K562 (cell line): ENCODE data around the gene KLHDC7B. TPM values are rescaled to one million over a fixed set of nuclear protein-coding genes. Genes with fewer than 3 reads are reported as not detected.

Experiments used
- ATAC-seq: fragments of 200-7000 bp; cut with Tn5 transposase; 3 replicates; pipeline ENCODE4 v1.9.1; 2020; ENCODE audit warnings: moderate library complexity
- BruUV-seq: library from RNA; stranded (reverse); fragments of 400-500 nt; replicated peaks from 2 replicates; lab custom pipeline; 2021; lab: Mats Ljungman, UMichigan
- CTCF ChIA-PET: fragments of 300-600 bp; formaldehyde crosslinking; extraction: SDS; loops from one replicate; lab custom pipeline; 2021; ENCODE audit warnings: low intra/inter-chr PET ratio; lab: Yijun Ruan, JAX
- POLR2A ChIA-PET: fragments of 300-600, 350-650 bp; sonication (Branson Sonifier 250); formaldehyde crosslinking; extraction: SDS; loops from one replicate; lab custom pipeline; 2021; ENCODE audit warnings: antibody characterized with exemption, inconsistent platforms; lab: Yijun Ruan, JAX
- DNase-seq, 4 experiments: peaks; one replicate each; pipeline versions ENCODE4 v3.0.0 to v3.0.0-alpha.2; 2011 to 2018; ENCODE audit warnings: low spot score in 3 of 4, mixed read lengths in 3 of 4; ENCODE audit errors: extremely low read depth in 1 of 4
- FAIRE-seq: peaks from 2 replicates; lab custom pipeline; 2011; peaks lifted over from hg19 to GRCh38; lab: Jason Lieb, UNC
- H2AFZ ChIP-seq: 2 replicates; pipeline ENCODE4 v1.6.0; 2011; ENCODE audit warnings: low read depth, low read length, control low read depth, inconsistent platforms
- H3K27ac ChIP-seq: fragments of 200-600 bp; 3 replicates; pipeline ENCODE4 v1.8.0; 2011; ENCODE audit warnings: low read depth, mild to moderate bottlenecking, control low read depth, inconsistent platforms, low read length, moderate library complexity, mixed read lengths; ENCODE audit errors: extremely low read depth
- H3K27me3 ChIP-seq, 2 experiments: fragments of 300-600 bp in 1 of 2; 2 replicates in 1 of 2; 3 replicates in 1 of 2; pipeline versions ENCODE4 v1.6.0 to v1.8.0; 2011; ENCODE audit warnings: inconsistent platforms in 2 of 2, low read length in 2 of 2, mild to moderate bottlenecking in 1 of 2, mixed read lengths in 1 of 2, moderate library complexity in 1 of 2; ENCODE audit not compliant: control insufficient read depth in 2 of 2, insufficient read depth in 2 of 2
- H3K36me3 ChIP-seq: fragments of 300-600 bp; 3 replicates; pipeline ENCODE4 v1.8.0; 2011; ENCODE audit warnings: mild to moderate bottlenecking, low read length, inconsistent platforms; ENCODE audit not compliant: control insufficient read depth, insufficient read depth
- H3K4me1 ChIP-seq, 2 experiments: fragments of 200-600 bp in 1 of 2; replicated peaks in 1 of 2; 2 replicates in 1 of 2; 3 replicates in 1 of 2; pipeline versions ENCODE4 v1.5.1 to v1.8.0; 2011; ENCODE audit warnings: inconsistent platforms in 2 of 2, low read length in 2 of 2, mild to moderate bottlenecking in 1 of 2, mixed read lengths in 1 of 2, moderate library complexity in 1 of 2; ENCODE audit not compliant: control insufficient read depth in 2 of 2, insufficient read depth in 2 of 2
- H3K4me2 ChIP-seq: 2 replicates; pipeline ENCODE4 v1.6.1; 2011; ENCODE audit warnings: low read length, control low read depth, inconsistent platforms, mixed read lengths; ENCODE audit not compliant: insufficient read depth
- H3K4me3 ChIP-seq: fragments of 200-600 bp; sonication (generic), shearing (Covaris generic); 2 replicates; pipeline ENCODE4 v1.5.1; 2016; ENCODE audit warnings: control low read depth, inconsistent platforms
- H3K79me2 ChIP-seq: fragments of 200-600 bp; 3 replicates; pipeline ENCODE4 v1.8.0; 2011; ENCODE audit warnings: low read length, inconsistent platforms; ENCODE audit not compliant: control insufficient read depth, insufficient read depth
- H3K9ac ChIP-seq, 2 experiments: 2 replicates each; pipeline versions ENCODE4 v1.6.0 to v1.6.1; 2011; ENCODE audit warnings: low read depth in 2 of 2, low read length in 2 of 2, control low read depth in 1 of 2, inconsistent platforms in 1 of 2, mild to moderate bottlenecking in 1 of 2, mixed read lengths in 1 of 2; ENCODE audit not compliant: insufficient read depth in 1 of 2
- H3K9me1 ChIP-seq: one replicate; pipeline ENCODE4 v1.6.0; 2011; ENCODE audit warnings: inconsistent platforms, mild to moderate bottlenecking, low read length, moderate library complexity; ENCODE audit not compliant: control insufficient read depth, insufficient read depth
- H3K9me3 ChIP-seq: replicated peaks from 2 replicates; pipeline ENCODE4 v1.5.1; 2011; ENCODE audit warnings: low read depth, low read length, inconsistent platforms; ENCODE audit not compliant: control insufficient read depth, insufficient read depth
- H4K20me1 ChIP-seq: replicated peaks from 2 replicates; pipeline ENCODE4 v1.6.1; 2011; ENCODE audit warnings: low read length, inconsistent platforms, mixed read lengths; ENCODE audit not compliant: control insufficient read depth, insufficient read depth
- HDAC6 ChIP-seq: IDR thresholded peaks from 2 replicates; pipeline ENCODE4 v1.6.1; 2012; ENCODE audit warnings: low read depth, mild to moderate bottlenecking, control low read depth, inconsistent platforms, low read length, moderate library complexity
- RB1 ChIP-seq: fragments of 450-650 bp; IDR thresholded peaks from 2 replicates; pipeline ENCODE4 v1.6.1; 2017; ENCODE audit warnings: low read depth, mild to moderate bottlenecking
- RBFOX2 ChIP-seq: fragments of 200-400 bp; formaldehyde crosslinking; IDR thresholded peaks from 2 replicates; pipeline ENCODE4 v1.6.1; 2017; ENCODE audit warnings: low read depth, mild to moderate bottlenecking, low read length, moderate library complexity
- WGBS: fragments of 100-300 bp; shearing (Covaris generic); methylation state at CpG from one replicate; pipeline ENCODE4 v1.1.6; 2016; ENCODE audit warnings: low coverage, mixed read lengths; ENCODE audit not compliant: insufficient coverage; ENCODE audit errors: missing lambda C conversion rate; 5-methylcytosine and 5-hydroxymethylcytosine counted together
- in situ Hi-C: fragments of 300-500 bp; cut with MboI; formaldehyde crosslinking; loops from 4 replicates; pipeline ENCODE4 v1.15.0; 2018; ENCODE audit warnings: inconsistent platforms, mixed read lengths
- intact Hi-C: fragments of 100-400 bp; cut with micrococcal nuclease; formaldehyde crosslinking; loops from 2 replicates; pipeline ENCODE4 v1.14.2; 2022
- polyA plus RNA-seq, 8 experiments: library from polyadenylated mRNA; depleted of rRNA in 4 of 8; stranded (reverse) in 5 of 8; unstranded in 3 of 8; fragments of >200 nt; fragmentation: Nextera tagmentation in 2 of 8; fragmentation: Illumina TruSeq in 1 of 8; extraction: Ambion mirVana in 2 of 8; extraction: Trizol in 1 of 8; gene quantifications; 2 replicates each; pipeline versions ENCODE4 v1.2.1 to v1.2.3, GENCODE V29; 2011 to 2014; ENCODE audit warnings: inconsistent platforms in 1 of 8, missing spikeins in 1 of 8
- total RNA-seq, 7 experiments: library from RNA; depleted of rRNA in 6 of 7; stranded (reverse); fragments of >200 nt in 6 of 7; fragmentation: Illumina TruSeq in 2 of 7; extraction: Trizol in 2 of 7; gene quantifications; 2 replicates each; pipeline versions ENCODE4 v1.2.1 to v1.2.3, GENCODE V29; 2011 to 2021; ENCODE audit warnings: low replicate concordance in 1 of 7
- TF ChIP-seq, protein P1 (sequence below): sonication (generic); formaldehyde crosslinking; IDR thresholded peaks from 2 replicates; pipeline ENCODE4 v1.9.0; 2022; ENCODE audit warnings: mild to moderate bottlenecking, missing genetic modification reagents

KLHDC7B gene
- total and polyA plus RNA-seq, 9 of the 15 experiments (the other 6 are each of a cell fraction or from before 2014, with no cell fraction given) = 0.04 to 0.22 (median 0.05) TPM; not detected in 4

DNA sequence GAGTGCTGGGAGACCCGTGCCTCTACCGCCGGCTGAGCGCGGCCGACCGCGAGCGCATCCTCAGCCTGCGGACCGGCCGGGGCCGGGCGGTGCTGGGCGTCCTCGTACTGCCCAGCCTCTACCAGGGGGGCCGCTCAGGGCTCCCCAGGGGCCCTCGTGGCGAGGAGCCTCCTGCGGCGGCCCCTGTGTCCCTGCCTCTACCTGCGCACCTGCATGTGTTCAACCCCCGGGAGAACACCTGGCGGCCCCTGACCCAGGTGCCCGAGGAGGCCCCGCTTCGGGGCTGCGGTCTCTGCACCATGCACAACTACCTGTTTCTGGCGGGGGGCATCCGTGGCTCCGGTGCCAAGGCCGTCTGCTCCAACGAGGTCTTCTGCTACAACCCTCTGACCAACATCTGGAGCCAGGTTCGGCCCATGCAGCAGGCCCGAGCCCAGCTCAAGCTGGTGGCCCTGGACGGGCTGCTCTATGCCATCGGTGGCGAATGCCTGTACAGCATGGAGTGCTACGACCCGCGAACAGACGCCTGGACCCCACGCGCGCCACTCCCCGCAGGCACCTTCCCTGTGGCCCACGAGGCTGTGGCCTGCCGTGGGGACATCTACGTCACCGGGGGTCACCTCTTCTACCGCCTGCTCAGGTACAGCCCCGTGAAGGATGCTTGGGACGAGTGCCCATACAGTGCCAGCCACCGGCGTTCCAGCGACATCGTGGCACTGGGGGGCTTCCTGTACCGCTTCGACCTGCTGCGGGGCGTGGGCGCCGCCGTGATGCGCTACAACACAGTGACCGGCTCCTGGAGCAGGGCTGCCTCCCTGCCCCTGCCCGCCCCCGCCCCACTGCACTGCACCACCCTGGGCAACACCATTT is 3.5 kb downstream of the KLHDC7B start:
- ATAC-seq = no peak
- Histone ChIP-seq H3K9ac (no peak overlapping the region), H3K9me1 (no peaks in the 10 kb centered on the region), H3K4me3 (no peak overlapping the region), H3K79me2 (no peaks in the 10 kb centered on the region), H4K20me1 (no peaks in the 10 kb centered on the region), H3K4me1 (peaks cover 0 to 38% of the 10 kb centered on the region in 2 experiments; a peak in 3 of 5 replicates), H2AFZ (no peak overlapping the region), H3K36me3 (no peaks in the 10 kb centered on the region), H3K27ac (no peak overlapping the region), H3K27me3 (peaks cover 0 to 11% of the 10 kb centered on the region in 2 experiments; a peak in 1 of 5 replicates), H3K9me3 (no peaks in the 10 kb centered on the region), H3K4me2 (no peak overlapping the region)
- in situ Hi-C loops (no loop called here), intact Hi-C loops (no loop called here)
- CTCF ChIA-PET = no interaction called here
- no peak for FAIRE-seq
- no TSS peak for BruUV-seq
- POLR2A ChIA-PET = interaction anchor here (1.5 kb wide), 1 partner anchor 14 kb away, joined by 5 read pairs; the partner anchor contains the start of gene SYCE3
- 81% methylated on average over 28 of the region's 68 CpGs for whole genome bisulfite sequencing
- DNase-seq = no peak
- no peak for TF ChIP-seq HDAC6
- TF ChIP-seq RB1 = no peak
- TF ChIP-seq, protein P1, sequence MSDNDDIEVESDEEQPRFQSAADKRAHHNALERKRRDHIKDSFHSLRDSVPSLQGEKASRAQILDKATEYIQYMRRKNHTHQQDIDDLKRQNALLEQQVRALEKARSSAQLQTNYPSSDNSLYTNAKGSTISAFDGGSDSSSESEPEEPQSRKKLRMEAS = no peak
- TF ChIP-seq RBFOX2 = peak; percentile 36; the same call in 1 of the 2 replicates
